Cardiac fibroblast (primary cell): ENCODE data around the gene SAV1.
"Not testable (repeated sequence)": the region's sequence is repeated elsewhere in the genome, so short reads cannot be mapped to it uniquely, and the experiment has no call there.

Experiments used
- DNase-seq, 2 donors: peaks; one replicate each; pipeline versions ENCODE4 v3.0.0 to v3.0.0-alpha.2; 2010; ENCODE audit warnings: low read depth in 2 of 2
- H3K4me3 ChIP-seq, 2 donors: replicated peaks in 1 of 2; 1 replicate in 1 of 2; 2 replicates in 1 of 2; pipeline ENCODE4 v1.5.1; 2011; ENCODE audit warnings: low read depth in 2 of 2, low read length in 2 of 2, mild to moderate bottlenecking in 2 of 2, moderate library complexity in 1 of 2
- TF ChIP-seq, protein P1 (sequence below): IDR thresholded peaks from one replicate; pipeline ENCODE4 v1.5.1; 2011; ENCODE audit warnings: low read depth, mild to moderate bottlenecking, low read length, inconsistent platforms

Gene SAV1

DNA sequence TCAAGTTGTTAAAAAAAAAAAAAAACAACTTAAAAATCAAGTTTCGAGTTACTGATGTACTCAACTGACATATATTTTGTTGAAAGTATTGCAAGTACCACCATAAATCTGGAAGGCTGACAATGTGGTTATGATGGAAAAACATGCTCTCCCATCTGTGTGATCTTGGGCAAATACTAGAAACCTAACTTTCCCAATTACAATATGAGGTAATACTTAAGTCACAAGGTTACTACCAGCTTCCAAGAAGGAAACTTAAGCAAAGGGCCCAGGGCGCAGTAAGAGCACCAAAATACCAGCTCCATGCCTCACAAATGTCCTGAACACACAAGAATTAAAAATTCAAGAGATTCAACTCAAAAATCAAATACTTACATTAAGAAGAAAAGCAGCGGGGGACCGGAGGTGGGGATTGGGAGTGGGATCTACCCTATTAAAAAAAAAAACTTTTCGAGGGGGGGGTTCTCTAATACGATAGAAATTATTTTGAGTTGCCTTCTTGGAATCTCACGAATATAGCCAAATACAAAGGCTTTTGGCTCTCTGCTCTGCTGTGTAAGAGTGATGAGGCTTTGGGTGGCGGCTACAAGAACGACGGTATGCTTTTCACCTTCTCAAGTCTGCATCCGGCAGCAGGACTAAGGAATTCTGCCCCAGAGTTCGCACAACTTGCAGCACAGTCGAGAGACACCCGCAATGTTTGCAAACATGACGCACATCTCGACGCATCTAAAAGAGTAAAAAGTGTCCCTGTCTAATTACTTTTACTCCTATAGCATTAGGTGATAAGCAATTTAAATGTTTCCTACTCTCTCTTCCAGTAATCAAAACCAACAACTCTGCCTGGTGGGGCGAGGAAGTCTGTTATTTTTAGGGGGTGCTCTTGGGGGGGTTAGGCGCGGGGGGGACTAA lies 1.1 kb downstream of the SAV1 start:
- peak; percentile 75 to 77 for DNase-seq
- peak overlapping the region; percentile 73 to 79 for H3K4me3 ChIP-seq
- TF ChIP-seq, protein P1, sequence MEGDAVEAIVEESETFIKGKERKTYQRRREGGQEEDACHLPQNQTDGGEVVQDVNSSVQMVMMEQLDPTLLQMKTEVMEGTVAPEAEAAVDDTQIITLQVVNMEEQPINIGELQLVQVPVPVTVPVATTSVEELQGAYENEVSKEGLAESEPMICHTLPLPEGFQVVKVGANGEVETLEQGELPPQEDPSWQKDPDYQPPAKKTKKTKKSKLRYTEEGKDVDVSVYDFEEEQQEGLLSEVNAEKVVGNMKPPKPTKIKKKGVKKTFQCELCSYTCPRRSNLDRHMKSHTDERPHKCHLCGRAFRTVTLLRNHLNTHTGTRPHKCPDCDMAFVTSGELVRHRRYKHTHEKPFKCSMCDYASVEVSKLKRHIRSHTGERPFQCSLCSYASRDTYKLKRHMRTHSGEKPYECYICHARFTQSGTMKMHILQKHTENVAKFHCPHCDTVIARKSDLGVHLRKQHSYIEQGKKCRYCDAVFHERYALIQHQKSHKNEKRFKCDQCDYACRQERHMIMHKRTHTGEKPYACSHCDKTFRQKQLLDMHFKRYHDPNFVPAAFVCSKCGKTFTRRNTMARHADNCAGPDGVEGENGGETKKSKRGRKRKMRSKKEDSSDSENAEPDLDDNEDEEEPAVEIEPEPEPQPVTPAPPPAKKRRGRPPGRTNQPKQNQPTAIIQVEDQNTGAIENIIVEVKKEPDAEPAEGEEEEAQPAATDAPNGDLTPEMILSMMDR: no peak

DNA sequence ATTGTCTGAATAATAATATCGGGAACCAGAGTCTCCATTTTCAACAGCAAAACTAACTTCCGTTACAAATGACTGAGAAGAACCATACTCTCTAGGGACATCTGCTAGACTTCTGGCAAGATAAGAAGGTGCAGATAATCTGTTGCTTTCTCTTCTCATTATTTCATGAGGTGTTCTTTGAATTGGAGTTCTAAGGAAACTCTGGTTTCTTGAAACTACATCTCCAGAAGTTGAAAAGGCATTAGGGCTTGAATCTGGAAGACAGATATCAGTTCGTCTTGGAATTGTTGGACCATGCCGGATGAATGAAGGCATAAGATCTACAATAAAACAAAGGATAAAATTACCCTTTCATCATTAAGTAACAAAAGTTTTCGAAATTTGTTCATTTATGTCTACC lies 2.8 kb downstream of the SAV1 start:
- H3K4me3 ChIP-seq, DNase-seq: not testable (repeated sequence)

DNA sequence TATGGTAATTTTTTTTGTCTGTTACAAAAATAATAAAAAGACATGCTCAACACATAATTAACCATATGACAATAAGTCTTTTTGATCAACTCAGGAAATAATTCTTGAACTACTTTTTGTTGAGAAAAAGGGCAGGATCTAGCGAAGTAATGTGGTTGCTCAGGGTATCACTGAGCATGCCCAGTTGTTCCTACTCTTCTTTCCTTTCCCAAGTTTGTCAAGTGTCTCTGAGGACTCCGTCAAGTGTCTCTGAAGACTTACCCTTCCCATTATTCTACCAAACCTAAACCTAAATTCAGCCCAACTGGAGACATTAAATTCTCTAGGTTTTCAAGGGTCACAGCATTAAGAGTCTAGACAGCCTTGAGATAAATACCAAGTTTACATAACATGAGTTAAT lies 3.5 kb downstream of the SAV1 start:
- DNase-seq, H3K4me3 ChIP-seq: not testable (repeated sequence)

DNA sequence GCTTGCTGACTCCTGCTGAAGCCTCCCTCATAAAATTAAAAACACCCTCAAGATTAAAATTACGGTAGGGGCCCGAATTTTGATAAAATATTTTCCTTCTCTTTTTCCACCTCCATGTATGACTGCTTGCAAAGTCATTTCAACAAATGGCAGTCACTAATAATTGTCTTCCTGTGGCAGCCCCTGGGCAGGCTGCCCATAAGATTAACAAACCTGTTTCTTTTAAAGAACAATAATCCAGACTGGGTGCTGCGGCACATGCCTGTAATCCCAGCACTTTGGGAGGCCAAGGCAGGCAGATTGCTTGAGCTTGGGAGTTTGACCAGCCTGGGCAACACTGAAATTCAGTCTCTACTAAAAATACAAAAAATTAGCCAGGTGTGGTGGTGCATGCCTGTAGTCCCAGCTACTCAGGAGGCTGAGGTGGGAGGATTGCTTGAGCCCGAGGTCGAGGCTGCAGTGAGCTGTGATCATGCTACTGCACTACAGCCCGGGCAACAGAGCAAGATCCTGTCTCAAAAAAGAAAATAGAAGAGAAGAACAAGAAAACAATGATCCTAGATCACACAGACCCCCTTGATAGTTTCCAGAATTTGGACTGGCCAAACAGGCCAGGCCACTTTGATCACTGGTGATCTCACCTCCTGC lies 8.7 kb downstream of the SAV1 start:
- TF ChIP-seq, protein P1: no peak
- DNase-seq: peak in 1 of 2 donors; percentile 19
- no peak overlapping the region for H3K4me3 ChIP-seq

DNA sequence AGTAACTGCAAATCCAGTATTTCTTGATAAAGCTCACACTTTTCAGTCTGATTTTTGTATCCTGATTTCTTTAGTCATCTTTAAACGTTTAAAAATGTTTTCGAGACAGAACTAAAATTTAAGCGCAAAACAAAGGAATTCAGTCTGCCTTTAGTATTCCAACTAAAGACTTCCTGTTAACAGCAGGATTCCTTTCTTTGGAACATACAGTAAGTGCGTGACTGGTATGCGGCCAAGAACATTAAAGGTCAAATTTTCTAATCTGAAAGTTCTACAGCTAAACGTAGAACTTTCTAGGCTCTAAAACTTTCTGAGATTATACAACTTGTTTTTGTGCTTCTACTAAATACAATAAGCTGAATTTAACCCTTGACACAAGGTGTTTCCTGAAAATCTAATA lies 9.9 kb downstream of the SAV1 start:
- TF ChIP-seq, protein P1: no peak
- peak; percentile 68 to 86 for DNase-seq
- no peak overlapping the region for H3K4me3 ChIP-seq

DNA sequence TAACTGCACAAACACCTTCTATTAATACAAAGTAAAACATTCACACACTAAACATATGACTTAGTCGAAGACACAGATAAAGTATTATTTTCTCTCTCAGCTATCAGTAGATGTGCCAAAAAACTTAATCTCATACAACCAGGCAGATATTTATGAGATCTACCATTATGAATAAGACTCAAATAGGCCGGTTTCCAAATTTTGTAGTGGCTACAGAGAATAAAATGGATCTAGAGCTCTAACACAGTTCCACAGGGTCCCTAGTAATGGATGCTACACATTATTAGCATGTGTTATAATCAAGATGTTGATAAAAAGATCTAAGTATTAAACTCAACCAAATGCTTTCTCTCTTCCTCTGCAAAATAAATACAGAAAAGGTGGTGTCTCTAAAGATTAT lies 10.4 kb downstream of the SAV1 start:
- DNase-seq: peak; percentile 16 to 22
- TF ChIP-seq, protein P1: no peak
- no peak overlapping the region for H3K4me3 ChIP-seq

DNA sequence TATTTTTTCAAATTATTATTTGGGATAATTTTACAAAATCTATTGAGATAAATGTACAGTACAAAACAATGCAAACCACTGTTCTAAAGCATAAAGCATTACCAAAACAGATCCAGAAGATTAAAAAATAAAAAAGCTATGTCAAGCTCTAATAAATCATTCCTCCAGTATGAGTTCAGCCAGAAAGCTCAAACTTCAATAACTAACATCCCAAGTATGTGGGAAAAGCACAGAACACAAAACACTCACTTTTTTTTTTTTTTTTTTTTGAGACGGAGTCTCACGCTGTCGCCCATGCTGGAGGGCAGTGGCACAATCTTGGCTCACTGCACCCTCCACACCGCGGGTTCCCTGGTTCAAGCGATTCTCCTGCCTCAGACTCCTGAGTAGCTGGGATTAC lies 11.3 kb downstream of the SAV1 start:
- no peak for DNase-seq
- no peak overlapping the region for H3K4me3 ChIP-seq
- TF ChIP-seq, protein P1: no peak
